DMS 273 (cell line): Measurements from ENCODE around the gene DOK6.
"Not testable (repeated sequence)": the region's sequence is repeated elsewhere in the genome, so short reads cannot be mapped to it uniquely, and the experiment has no call there.

Experiments used
- DNase-seq: peaks from one replicate; lab custom pipeline; 2025; ENCODE audit not compliant: unreplicated experiment; lab: John Stamatoyannopoulos, UW

Gene DOK6

DNA sequence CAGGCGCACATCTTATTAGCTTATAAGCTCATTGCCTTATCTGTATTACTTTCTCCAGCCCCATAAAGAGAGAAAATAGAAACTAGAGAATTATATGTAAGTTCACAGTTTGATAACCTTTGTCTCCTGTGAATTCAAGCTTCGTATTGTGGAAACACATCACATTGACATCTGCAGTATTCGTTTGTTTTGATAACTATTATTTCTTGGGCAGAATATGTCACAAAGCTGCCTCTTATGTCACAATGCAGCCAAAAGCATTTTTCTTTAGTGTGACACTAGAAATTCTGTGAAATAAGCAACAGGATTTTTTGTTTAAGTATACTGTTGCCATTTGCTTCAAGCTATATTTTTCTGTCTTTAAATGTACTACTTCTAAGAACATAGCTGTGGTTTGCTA is 221.5 kb downstream of the DOK6 start:
- DNase-seq, result no peak

- peak; percentile 24 for DNase-seq
Observed at GRCh38 chr18:69622961-69623360, 222.3 kb downstream of the DOK6 start.

GRCh38 chr18:69626171-69626570 is 225.5 kb downstream of the DOK6 start:
- DNase-seq, result no peak

- DNase-seq, result no peak
Observed at GRCh38 chr18:69626643-69627242, 226.1 kb downstream of the DOK6 start.

DNA sequence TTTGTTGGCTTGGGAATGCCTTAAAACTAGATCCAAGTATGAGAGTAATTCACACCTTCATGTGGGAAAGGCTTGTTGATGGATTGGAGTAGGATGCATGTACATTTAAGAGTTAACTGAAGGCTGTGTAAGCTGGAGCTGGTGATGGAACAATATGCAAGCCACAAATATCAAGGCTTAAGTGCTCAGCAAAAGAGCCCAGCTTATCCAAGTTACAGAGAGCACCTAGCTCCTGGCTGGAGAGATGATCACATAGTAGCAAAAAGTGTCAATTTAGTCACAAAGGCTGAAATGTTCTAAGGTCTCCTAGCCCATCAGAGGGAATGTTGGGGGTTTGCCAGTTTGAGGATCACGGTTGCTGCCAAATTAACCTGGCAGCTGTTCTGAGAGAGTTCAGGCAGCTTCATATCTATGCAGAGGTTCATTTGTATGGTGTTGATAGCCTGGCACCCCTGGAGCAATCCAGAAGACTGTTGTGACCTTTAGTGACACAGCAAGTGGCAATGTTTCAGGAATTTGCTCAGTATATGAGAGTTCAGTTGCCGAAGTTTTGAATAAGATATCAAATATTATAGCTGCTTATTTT is 228.2 kb downstream of the DOK6 start:
- DNase-seq, result peak; percentile 85

DNA sequence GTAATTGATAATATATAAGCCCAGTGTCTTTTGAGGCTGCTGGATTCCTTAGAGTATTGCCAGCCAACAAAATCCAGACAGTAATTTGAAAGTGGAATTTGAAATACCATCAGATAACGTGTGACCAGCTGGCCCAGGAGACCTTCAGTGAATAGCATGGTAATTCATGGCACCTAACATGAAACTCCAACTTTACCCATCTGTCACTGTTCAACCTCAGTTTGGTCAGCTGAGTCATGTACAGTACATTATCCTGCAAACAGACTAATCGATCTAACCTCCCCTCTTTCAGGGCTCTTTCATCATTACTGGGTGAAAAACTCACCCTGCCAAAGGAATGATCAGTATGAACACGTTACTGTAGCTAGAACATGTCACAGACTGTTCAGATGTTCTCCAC is 230.6 kb downstream of the DOK6 start:
- peak; percentile 52 for DNase-seq

DNA sequence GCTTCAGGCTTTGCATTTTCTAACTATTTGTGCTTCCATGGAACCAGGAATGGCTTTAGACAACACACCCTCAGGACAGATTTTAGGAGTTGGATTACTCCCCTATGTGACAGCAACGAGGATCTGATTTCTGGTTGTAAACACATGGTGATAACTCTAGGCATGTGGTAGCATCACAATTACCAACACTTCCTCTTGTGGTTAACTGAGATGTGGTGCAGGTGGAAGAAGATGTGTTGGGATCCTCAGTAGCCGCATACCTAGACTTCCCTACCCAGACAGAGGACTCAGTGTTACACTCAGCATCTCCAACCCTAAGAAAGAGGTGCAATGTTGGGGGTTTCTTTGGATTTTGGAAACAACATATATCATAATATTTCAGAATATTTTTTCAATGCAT is 234.8 kb downstream of the DOK6 start:
- no peak for DNase-seq

DNA sequence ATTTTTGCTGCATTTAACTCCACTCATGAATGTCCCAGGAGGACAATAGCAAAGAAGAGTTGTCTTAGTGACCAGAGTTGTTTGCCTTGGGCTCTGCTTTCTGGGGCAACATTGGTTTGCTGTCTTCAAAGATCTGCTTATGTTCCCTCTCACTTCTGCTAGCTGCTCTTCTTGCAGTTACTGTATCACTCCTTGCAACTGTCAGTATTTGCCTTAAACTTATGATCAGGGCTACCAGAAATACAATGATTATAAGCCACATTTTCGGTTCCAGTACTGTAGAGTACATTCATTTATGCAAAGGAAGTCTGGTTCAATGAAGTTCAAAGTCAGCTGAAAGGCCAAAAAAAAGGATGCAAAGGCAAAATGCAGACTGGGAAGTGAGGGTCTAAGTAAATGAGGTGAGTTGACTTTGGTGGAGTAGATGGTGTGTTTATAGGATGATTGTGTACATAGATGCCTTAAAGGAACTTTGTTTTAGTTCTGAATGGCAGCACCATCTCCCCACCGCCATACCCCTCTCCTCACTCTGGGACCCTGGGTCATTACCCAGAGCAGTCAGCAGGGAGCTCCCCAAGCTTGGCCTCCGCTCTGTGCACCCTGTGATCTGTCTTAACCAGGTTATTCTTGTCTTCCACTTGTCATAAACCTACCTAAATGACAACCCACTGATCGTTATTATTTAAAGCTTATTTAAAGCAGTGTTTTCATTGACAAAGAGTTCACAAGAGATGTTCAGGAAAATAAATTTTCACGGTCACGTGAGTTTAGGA is 236.0 kb downstream of the DOK6 start:
- DNase-seq, result no peak

DNA sequence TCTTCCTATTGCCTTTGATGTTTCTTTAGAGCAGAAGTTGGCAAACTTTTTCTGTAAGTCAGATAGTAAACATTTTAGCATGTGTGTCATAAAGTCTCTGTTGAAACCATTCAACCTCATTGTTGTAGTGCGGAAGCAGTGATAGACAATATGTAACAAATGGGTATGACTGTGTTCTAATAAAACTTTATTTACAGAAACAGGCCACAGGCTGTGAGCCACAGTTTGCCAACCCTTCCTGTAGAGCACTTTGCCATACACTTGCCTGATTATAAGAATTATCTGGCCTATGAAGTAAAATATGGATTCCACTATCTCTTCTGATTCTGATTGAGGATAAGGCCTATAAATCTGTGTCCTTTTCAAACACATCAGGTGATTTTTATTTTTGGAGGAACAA is 237.4 kb downstream of the DOK6 start:
- DNase-seq, result no peak

- no peak for DNase-seq
Observed at GRCh38 chr18:69647702-69648101, 247.0 kb downstream of the DOK6 start.

DNA sequence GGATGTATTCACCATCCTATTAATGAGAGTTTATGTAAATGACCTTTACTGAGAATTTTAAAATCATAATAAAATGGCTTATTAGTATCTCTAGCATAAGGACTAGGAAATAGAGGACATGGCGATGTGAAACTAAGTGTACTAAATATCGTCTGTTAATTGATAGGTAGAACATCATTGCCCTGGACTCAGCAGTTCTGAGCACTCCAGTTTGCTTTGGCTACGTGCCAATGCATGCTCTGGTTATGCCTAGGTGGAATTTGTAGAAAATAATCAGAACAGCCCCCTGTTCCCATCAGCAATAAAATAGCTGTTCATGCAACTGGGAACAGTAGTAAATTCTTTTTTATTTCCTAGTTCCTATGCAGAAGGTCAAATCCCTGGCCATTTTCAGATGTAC is 247.8 kb downstream of the DOK6 start:
- no peak for DNase-seq

GRCh38 chr18:69649684-69650083 is 249.0 kb downstream of the DOK6 start:
- no peak for DNase-seq

GRCh38 chr18:69651243-69651642 is 250.6 kb downstream of the DOK6 start:
- no peak for DNase-seq

GRCh38 chr18:69655816-69656215 is 255.1 kb downstream of the DOK6 start:
- DNase-seq, result no peak

- no peak for DNase-seq
Observed at GRCh38 chr18:69658103-69658502, 257.4 kb downstream of the DOK6 start.

- no peak for DNase-seq
Observed at GRCh38 chr18:69658685-69659084, 258.0 kb downstream of the DOK6 start.

GRCh38 chr18:69659142-69659651 is 258.5 kb downstream of the DOK6 start:
- DNase-seq, result peak; percentile 5

DNA sequence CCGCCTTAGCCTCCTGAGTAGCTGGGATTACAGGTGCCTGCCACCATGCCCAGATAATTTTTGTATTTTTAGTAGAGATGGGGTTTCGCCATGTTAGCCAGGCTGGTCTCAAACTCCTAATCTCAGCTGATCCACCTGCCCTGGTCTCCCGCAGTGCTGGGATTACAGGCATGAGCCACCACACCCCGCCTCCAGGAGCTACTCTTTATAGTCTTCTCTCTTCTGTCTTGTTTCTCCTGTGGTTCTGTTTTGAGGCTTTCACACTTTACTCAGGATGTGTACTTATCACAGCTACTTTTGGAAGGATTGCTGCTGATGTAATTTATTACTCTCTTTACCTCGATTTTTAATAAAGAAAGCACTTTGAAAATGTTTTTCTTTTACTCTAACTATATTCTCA is 261.4 kb downstream of the DOK6 start:
- not testable (repeated sequence) for DNase-seq

DNA sequence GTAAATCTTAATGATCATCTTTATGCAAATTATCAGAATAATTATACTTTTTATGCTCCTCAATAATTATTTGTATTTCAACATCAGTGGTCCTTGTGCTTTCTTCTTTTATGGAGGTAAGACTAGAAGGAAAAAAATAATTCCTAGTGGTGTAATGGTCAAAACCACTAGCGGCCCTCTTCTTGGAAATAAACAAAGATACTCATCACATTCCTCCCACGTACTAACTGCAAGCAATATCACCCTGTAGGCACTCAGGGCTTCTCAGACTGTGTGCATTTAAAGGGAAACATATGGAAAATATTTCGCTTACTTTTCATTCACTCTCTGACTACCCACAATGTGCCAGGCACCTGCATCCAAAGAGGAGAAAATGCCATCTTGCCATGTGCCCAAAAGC is 263.7 kb downstream of the DOK6 start:
- DNase-seq, result no peak

GRCh38 chr18:69674292-69674877 is 273.7 kb downstream of the DOK6 start:
- no peak for DNase-seq

GRCh38 chr18:69674966-69675365 is 274.3 kb downstream of the DOK6 start:
- DNase-seq, result no peak

DNA sequence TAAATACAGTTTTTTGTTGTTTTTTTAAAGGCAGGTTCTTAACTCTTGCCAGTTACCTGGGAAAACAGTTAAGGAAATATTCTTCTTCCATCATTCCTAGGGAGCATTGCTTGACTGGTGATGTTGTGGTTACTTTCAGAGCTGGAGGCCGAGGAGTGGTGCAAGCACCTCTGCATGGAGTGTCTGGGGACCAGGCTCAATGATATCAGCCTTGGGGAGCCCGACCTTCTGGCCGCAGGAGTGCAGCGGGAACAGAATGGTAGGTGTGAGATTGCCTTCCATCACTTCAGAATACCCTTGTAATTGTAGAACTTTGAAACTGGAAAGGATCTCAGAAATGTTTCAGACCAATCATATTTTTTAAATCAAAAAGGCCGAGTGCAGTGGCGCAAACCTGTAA is 276.9 kb downstream of the DOK6 start:
- no peak for DNase-seq
